ENCODE results near the gene PRMT9.

PRMT9 gene

DNA sequence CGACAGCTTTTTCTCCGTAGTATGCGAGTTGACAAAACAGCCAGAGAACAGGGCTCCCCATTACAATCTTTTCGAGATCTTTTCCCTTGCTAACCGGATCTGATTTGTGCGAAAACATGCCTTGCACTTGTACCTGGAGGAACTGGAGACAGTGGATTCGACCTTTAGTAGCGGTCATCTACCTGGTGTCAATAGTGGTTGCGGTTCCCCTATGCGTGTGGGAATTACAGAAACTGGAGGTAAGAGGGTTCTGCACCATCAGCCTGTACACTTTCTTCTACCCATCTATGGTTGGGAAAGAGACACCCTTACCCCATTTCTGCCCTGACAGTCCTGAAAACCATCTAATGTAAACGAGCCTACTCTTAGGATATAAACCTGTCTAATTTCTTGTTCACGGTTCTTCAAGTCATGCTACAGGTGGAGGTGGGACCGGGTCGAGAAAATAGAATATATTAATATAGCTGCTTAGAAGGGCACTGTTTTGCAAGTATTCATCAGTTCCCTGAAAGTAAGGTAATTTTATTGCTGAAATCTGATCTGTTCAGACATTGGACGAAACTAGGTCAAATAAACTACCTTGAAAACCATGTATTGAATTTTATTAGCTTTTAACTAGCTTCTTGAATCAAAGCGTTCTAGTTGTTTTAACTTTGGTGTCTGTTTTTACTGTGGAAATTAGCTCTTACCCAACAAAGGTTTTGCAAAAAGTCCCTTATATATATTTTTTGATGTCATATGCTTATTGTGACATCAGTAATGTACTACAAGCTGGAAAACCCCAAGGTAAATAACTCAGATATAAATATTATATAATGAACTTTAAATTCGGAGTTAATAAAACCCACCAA is 65.9 kb downstream of the PRMT9 start:
- no peak for DNase-seq (ENCODE audit: low read depth, low spot score)

DNA sequence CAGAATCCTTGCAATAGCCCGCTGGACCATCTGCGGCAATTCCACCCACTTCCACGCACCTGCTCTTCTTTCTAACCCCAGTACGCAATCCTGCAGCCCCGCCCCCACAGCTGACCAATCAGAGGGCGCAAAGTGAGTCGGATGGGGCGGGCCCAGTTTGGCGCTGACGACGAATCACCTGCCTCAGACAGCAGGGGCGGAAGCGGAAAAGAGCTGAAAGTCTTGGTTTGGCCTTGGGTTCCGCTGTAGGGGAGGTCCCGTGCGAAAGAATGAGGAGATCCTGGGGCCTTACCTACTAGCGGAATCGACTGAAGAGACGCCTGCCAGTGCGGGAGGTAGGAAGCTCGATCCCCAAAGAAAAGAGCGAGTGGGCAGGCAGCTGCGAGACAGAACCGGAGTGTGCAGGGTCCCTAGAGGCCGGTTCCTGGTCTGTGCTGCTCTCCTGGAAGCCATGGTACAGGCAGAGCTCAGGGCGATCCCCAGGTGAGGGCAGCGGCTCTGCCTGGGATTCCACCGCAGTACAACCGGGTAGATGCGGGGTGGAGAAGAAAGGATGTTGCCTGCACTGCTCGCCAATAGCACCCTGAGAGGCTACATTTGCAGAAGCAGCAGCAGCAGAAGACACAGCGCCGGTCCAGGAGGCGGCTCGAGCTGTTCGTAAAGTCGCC is 66.7 kb downstream of the PRMT9 start, which contains the start of gene TMEM184C:
TSS of gene TMEM184C (plus strand) at position 225 of the 668 bp plus-strand sequence. CDS start 560 bp downstream, outside the sequence.
- peak; percentile 84 for DNase-seq (ENCODE audit: low read depth, low spot score)

DNA sequence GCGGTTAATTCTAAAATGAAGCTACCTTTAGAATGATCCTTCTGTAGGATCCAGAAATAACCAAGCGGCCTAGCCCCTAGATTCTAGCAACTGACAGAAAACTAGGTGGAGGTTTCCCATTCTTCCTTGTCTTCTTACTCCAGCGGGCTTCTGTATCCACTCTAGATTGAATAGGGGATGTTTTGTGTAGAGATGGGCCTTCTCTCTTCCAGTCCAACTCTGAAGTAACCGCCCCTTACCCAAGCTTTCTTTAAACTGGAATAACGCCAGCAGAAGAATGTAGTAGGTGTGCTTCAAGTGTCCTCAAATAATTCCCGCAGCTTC is 67.2 kb downstream of the PRMT9 start:
- no peak for DNase-seq (ENCODE audit: low read depth, low spot score)

DNA sequence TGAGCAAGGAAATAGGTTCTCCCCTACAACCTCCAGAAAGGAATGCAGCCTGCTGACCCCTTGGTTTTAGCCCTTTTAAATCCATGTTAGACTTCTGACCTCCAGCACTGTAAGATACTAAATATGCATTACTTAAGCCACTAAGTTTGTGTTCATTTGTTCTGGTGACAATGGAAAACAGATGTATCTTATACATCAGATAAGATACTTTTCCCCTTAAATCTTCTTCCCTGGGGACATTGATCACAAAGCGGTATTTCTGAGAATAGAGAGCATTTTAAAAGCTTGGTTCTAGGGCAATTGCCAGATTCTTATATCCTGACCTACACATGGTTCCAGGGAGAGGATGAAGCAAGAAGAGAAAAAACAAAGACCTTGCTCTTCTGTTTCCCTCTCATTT is 73.3 kb downstream of the PRMT9 start:
- DNase-seq (ENCODE audit: low read depth, low spot score), result no peak

DNA sequence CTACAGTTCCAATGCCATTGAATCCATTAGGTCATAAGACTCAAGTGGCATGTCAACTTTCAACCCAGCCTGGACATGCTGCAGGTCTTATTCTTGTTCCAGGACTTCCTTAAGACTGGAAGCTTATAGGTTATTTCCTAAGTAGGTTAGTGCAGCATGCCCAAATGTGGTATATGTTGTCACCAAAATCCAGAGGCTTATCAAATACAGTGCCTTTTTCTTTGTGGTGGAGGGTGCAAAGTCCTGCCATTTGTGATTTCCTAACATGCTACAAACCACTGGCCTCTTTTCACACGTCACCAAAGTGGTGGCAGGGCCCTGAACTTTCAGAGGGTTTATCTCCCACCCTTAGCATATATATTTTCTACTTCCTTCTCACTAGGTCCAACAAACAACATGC is 76.5 kb downstream of the PRMT9 start:
- no peak for DNase-seq (ENCODE audit: low read depth, low spot score)

DNA sequence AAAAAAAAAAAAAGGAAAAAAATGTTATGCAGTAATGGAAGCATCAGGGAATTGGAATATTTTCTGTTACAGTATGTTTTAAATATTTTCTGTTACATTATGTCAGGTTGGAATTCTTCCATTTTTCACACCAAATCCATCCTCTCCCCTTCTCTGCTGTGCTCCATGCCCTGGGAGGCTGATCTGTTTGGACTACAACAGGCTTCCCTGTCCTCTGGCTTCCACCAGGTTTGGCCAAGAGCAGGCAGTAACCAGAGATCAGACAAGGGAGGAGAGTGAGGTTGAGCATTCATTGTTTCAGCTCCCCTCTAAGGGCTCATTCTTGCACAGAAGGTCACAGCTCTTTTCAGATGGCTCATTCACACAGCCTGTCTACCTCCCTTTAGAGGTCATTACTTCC is 78.5 kb downstream of the PRMT9 start:
- no peak for DNase-seq (ENCODE audit: low read depth, low spot score)

DNA sequence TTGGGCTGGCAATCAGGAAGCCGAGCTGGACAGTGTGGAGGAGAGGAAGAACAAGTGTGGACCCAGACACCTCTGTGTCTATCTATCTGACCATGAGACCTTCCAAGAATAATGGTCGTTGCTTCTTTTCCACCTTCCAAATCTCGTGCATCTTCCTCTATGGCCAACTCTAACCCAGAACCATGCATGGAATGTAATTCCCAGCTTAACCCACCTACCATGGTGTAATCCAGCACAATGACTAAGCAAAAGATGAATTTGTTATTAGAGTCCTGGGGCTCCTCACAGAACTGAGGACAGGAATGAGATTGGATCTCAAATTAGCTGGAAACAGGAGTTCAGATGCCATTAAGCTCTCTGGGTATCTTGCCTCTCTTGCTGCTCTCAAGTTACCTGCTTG is 84.2 kb downstream of the PRMT9 start:
- no peak for DNase-seq (ENCODE audit: low read depth, low spot score)

DNA sequence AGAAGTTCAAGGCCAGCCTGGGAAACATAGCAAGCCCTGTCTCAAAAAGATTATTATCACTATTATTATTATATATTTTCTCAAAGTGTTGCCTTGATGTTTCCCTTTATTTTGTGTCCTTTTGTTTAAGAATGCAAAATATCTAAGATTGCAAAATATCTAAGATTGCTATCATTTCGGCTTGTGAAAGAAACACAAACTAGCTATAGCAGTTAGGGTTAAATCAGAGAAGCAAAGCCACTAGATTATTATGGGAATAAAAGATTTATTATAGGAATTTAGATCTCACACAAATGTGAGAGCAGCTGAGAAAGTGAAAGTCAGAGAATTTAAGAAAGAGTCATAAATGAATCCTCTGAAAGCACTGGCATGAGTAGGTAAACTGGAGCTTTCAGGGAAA is 84.8 kb downstream of the PRMT9 start:
- no peak for DNase-seq (ENCODE audit: low read depth, low spot score)

DNA sequence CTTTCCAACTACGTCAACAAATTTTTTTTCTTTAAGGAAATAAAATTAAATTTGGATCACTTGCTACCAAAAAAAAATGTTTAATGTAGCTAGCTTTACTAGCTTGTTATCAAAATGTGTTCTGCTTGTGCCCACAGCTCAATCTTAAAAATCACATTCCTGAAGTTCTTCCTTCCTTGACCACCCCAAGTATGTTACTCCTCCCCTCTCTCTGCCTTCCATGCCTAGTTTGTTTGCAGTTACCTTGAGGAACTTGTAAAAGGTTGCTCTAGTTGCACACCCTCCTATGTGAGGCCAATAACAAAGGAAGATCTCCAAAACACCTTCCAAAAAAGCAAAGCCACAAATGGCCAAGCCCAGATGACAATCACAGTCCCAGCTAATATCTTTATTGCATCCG is 86.4 kb downstream of the PRMT9 start:
- no peak for DNase-seq (ENCODE audit: low read depth, low spot score)

DNA sequence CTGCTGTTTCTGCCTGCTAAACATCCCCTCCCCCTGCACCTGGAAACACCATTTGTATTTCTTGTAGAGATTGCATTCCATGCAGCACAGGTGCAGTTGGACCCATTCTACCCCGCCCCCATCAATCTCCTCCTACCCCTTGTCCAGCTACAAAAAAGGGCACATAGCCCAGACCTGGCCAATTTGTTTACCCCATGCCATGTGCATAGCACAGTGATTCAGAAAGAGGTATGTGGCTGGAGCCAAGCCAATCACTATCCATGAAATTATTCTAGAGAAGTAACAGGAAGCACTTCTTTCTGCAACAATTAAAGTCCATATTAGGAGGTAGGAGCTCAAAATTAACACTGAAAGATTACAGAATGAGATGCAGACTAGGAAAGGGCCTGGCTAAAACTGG is 87.0 kb downstream of the PRMT9 start:
- DNase-seq (ENCODE audit: low read depth, low spot score), result no peak

DNA sequence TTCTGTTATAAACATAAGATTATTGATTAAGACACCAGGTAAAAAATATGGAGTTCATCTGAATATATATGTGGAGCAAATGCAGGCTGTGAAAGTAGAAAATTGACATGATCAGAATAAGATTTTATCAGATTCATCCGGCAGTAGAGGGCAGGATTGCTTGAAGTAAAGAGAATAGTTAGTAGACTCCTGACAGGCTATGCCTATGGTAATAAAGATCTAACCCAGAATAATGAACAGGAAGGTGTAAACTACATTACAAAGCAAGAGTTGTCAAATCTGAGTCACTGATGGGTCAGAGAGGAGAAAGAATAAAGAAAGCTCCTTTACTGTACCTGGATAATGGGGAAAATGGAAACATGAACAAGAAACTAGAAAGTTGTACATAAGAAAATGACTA is 87.6 kb downstream of the PRMT9 start:
- DNase-seq (ENCODE audit: low read depth, low spot score), result no peak

DNA sequence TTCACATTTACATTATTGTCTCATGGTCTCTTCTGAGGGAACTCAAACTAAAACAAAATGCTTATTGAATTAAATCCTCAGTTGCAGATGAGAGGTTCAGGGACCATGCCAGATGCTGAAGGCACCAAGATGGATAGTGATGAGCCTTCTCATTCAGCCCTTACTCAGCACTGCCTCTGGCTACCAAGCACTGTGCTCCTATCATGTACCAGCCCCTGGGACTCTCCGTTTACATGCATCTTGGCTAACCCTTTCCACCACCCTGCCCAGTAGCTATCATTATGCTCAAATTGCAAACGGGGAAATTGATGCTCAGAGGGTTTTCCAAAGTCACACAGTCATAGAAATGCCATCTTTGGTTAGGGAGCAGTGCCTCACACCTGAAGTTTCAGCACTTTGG is 89.4 kb downstream of the PRMT9 start:
- no peak for DNase-seq (ENCODE audit: low read depth, low spot score)

DNA sequence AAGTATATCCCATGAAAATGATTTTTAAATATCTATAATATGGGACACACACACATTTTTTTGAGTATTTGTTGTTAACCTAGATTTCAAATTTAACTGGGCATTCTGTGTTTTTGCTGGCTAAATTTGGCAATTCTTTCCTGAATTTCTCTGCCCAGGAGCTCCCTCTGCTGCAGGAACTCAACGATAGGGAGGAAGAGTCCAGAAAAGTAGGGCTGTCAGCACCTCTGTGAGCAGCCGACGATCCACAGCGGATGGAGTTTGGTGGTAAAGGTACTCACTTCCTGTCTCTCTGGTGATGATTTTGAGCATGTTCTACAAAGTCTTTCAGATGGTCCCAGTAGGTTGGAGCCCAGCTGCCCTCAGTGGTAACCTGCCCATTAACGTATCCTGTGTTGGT is 89.9 kb downstream of the PRMT9 start:
- DNase-seq (ENCODE audit: low read depth, low spot score), result no peak

DNA sequence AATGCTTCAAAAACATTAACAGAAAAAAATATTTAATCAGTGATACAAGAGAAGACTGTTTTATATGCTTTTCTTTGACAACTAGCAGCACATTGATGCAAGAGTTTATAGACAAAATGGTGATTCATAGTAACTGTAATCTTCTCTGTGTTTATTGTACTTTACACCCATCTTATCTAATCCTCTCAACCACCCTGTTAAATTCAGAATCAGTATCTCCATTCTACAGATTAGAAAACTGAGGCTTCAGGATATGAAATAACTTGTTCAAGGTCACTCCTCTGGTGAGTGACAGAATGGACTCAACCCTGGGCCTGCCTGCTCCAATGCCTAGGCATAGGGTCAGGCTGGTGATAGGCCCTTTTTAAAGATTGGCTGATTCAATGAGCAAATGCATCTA is 92.9 kb downstream of the PRMT9 start:
- no peak for DNase-seq (ENCODE audit: low read depth, low spot score)

DNA sequence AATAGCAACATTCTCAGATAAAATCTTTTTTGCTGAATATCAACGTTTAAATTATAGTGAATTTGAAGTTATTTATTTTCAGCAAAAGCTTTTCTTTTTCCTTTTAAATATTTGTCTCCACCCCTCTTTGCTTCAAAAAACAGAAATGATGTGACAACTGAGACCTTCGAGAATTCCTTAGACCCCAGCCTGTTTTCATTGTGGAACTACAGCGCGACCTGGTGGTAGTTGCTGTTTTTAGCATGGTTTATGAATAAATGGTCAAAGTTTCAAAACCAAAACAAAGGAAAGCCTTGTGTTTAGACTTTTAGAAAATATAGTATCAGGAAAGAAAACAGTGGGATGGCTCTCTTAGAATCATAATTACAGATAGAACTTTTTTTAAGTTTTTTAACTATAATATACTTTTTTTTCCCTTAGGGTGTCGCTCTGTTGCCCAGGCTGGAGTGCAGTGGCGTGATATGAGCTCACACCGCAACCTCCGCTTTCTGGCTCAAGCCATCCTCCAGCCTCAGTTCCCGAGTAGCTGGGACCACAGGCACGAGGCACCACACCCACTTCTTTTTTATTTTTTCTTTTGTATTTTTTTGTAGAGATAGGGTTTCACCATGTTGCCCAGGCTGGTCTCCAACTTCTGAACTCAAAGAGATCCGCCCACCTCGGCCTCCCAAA is 93.6 kb downstream of the PRMT9 start:
- no peak for DNase-seq (ENCODE audit: low read depth, low spot score)

DNA sequence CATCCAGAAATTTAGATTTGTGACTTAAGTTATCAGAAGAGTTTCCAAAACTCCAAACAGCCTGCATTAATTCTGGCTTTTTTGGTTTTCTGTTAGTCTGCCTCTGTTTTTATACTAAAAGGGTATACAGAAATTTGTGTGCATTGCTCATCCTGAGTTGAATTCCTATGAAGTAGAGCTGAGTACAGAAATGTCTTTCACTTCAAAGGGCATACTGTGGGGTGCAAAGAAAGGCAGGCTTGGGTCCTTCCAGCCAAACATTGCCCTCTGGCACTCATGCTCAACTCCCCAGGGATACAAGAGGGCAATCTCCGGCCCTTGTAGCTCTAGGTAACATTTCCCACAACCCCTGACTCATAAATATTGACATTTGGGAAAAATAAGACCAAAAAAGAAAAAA is 94.4 kb downstream of the PRMT9 start:
- DNase-seq (ENCODE audit: low read depth, low spot score), result no peak

Measured in iPS DF 19.7 (cell line).